GM21526 (cell line): ENCODE measurements around the gene FRMD4A.
"Not testable (repeated sequence)": the region's sequence is repeated elsewhere in the genome, so short reads cannot be mapped to it uniquely, and the experiment has no call there.

Experiments used
- ATAC-seq: cut with Tn5 transposase; IDR thresholded peaks from one replicate; pipeline ENCODE4 v1.9.1; 2021; ENCODE audit warnings: moderate library complexity; ENCODE audit not compliant: unreplicated experiment, low FRiP score

FRMD4A gene

DNA sequence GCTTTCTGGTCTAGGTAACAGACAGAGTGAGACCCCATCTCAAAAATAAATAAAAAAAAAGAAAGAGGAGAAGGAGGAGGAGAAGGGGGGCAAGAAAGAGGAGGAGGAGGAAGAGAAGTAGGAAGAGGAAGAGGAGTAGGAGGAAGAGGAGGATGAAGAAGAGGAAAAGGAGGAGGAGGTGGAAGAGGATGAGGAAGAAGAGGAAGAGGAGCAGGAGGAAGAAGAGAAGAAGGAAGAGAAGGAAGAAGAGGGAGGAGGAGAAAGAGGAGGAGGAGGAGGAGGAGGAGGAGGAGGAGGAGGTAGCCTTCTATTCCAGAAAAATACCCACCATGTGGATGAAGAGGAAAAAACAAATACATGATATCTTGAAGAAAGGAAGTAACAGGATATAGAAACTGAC, 172.1 kb downstream of the FRMD4A start:
- ATAC-seq: no peak

DNA sequence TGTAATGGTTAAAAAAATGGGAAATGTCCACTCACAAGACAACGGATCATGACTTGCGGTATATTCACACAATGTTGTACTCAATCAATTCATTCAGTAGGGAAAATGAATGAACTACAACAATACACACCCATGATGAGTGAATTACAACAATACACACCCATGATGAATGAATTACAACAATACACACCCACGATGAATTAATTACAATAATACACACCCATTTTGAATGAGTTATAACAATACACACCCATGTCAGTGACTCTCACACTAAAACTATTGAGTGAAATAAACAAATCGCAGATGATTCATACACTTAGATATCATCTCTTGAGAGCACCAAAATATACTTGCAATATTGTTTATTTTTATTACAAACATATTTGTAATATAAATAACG, 174.6 kb downstream of the FRMD4A start:
- no peak for ATAC-seq

DNA sequence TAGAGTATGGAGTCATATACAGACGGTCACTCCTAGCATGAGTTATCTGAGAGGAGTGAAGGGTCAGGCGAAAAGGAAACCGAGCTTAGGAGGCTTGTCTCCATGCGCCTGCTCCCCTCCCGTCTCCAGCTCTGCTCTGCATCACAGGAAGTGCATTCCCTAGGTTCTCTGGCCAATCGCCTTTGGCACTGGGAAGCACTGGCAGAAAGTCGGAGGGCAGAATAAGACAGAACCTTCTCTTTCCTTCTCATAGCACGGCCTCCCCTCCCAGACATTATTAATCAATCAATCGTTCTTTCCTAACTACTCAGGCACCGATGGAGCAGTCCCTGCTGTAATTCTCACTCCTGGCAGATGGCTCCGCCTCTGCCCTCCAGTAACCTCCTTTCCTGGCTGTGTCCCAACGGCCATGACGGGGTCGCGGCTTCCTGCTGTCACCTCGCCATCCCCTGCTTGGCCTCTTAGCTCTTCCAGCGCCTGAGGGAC, 177.1 kb downstream of the FRMD4A start:
- ATAC-seq: no peak

DNA sequence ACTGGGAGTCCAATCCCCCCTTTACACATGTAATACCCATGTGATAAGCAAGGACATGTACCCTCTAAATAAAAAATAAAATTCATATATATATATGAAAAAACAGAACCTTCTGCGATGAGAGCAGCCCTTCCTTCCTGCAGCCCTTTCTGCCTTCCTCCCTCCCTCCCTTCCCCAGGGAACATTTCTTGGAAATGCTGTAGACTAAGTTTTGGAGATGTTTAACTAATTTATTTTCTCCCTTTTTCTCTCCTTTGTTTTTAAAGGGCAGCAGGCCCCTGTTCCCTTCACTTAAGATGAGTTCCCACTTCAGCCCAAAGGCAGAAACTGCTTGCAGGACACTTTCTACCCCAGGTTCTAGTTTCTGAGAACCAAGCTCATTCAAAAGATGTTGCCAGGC, 179.2 kb downstream of the FRMD4A start:
- ATAC-seq: no peak

GRCh38 chr10:14150526-14150925, 180.2 kb downstream of the FRMD4A start:
- ATAC-seq: no peak

GRCh38 chr10:14146501-14146900, 184.2 kb downstream of the FRMD4A start:
- ATAC-seq: no peak

GRCh38 chr10:14146025-14146424, 184.7 kb downstream of the FRMD4A start:
- ATAC-seq: no peak

DNA sequence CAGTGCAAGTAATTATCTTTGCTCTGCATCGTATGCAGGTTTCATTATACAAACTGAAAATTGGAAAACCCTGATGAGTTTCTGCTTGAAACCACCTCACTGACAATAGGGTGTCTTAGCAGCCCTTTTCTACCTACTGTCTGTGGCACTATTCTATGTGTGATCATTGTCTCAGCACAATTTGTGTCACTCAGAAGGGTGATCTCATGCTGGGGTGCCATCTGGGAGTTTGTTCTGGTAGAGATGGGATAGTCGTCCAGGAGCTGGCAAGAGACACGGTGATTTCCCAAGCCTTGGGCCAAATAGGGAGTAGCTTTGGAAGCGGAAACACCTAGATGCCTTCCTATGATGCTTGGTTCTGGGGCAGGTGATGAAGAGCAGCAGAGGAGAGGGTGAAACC, 186.3 kb downstream of the FRMD4A start:
- no peak for ATAC-seq

DNA sequence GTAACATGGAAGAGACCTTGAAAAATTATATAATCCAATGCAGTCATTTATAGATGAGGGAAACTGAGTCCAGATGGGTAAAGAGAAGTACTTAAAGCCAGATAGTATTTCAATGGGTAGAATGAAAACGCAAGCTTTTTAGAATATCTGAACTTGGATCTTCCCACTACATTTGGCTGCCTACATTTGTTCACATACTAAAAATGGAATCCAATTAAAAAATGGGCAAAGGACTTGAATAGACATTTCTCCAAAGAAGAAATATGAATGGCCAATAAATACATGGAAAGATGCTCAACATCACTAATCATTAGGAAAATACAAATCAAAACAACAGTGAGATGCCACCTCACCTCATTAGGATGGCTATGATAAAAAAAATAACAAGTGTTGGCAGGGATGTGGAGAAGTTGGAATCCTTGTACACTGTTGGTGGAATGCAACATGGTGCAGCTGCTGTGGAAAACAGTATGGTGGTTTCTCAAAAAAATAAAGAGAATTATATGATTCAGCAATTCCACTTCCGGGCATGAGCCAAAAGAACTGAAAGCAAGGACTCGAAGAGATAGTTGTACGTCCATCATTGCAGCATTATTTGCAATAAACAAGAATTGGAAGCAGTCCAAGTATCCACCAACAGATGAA, 188.0 kb downstream of the FRMD4A start:
- no peak for ATAC-seq

DNA sequence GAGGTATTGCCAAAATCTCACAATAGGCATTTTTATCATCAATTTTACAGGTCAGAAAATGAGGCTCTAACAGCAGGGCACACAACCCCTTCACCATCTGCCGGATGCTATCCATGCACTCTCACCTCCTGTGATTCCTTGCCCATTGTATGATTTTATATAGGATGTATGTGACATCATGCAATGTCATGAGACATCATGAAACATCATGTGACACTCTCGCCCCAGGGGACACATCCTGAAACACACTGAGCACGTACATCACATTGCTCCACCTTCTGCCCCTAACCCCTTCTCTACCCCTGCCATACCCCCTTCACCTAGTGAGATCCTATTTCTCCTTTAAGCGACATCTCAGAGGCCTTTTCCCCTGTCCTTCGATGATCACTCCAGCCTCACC, 189.4 kb downstream of the FRMD4A start:
- no peak for ATAC-seq

DNA sequence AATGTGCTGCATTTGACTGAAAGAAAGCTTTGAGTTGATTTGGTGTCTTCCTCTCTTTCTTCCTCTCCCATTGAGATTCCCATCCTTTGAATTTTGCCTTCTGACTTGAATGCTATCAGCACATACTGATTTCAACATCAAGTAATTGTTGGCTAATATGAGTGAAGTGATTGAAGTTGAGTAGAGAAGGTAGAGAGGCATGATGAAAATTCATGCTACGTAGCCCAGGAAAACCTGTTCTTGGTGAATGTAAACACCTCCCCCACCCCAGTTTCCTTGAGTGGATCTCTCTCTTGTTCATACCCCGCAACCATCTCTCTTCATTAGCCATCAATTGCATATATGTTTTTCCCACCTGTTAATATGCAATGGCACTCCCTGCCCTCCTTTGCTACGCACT, 193.3 kb downstream of the FRMD4A start:
- ATAC-seq: no peak

GRCh38 chr10:14135196-14135595, 195.5 kb downstream of the FRMD4A start:
- not testable (repeated sequence) for ATAC-seq

- no peak for ATAC-seq
Observed at GRCh38 chr10:14134275-14134674, 196.4 kb downstream of the FRMD4A start.

DNA sequence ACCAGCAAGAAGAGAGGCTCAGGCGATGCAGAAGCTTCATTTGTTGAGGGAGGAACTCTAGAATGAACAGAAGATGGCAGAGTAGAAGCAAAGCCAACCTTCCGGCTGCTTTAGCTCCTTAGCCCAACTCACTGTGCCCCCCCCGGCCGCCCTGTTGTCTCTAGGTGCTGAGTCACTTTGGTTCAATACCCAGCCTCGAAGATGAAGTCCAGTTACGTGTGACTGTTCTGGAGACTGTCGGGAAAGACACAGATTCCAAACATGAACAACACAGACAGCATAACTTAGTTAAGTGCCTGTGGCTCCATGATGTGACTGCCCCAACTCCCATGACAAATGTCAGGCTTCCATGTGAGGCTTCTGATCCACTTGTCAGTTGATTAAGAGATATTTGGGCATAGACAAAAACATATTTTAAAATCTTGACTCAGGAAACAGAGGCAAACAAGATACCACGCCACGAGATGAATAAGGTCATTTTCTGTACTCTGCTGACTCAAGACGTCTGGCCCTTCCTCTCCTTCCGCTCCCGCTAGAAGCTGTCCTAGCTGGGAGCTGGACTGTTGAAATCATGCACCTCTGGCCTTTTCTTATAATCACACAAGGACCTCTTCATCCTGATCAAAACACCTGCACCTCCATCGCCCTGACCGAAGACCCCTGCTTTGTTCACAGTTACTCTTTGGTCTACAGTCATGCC, 199.3 kb downstream of the FRMD4A start:
- no peak for ATAC-seq

GRCh38 chr10:14129770-14130169, 201.0 kb downstream of the FRMD4A start:
- no peak for ATAC-seq

GRCh38 chr10:14128519-14128918, 202.2 kb downstream of the FRMD4A start:
- no peak for ATAC-seq

GRCh38 chr10:14126697-14127440, 203.9 kb downstream of the FRMD4A start:
- ATAC-seq: no peak

DNA sequence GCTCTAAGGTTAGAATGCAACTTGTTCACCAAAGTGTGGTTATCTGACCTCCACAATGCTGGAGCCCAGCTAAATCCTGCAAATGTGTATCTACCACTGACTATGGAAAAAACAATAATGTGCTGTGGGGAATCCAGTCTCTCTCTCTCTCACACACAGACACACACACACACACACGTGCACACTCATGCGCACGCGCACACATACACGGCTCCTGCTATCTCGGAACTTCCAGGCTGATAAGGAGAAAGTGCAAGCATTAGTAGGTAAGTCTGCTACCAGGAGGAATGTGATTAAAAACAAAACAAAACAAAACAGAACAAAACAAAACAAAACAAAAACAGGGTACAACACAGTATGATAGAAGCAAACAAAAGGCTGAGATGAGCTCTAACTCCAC, 205.2 kb downstream of the FRMD4A start:
- no peak for ATAC-seq

- no peak for ATAC-seq
Observed at GRCh38 chr10:14124941-14125340, 205.8 kb downstream of the FRMD4A start.

DNA sequence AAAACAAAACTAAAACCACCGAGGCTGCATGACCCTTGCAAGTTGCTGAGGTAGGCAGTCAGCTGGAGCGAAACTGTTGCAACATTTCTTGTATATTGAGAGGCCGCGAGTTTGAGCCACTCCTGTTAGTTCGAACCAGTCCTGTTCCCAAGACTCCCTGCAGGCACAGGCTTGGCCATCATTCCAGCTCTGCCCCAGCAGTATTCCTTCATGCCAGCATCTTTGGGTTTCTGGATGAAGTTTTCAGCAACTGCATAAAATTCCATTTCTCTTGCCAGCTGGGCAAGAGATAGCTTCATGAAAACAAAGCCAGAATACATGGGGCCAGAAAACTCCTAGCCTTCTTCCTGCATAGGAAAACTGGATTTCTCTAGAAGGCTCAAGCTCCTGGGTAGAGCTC, 207.6 kb downstream of the FRMD4A start:
- ATAC-seq: no peak

DNA sequence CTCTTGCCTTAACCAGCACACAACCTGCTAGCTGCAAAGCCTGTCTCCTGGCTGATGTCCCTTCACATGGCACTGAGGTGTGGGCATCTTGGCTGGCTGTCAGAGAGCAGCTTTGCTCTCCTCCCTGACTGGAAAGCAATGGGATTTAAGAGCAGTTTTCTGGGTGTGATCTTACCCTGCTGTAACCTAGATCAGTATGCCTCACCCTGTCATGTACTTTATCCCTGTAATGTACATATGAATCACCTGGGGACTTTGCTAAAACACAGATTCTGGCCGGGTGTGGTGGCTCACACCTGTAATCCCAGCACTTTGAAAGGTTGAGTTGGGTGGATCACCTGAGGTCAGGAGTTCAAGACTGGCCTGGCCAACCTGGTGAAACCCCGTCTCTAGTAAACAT, 209.9 kb downstream of the FRMD4A start:
- no peak for ATAC-seq

GRCh38 chr10:14118953-14119352, 211.8 kb downstream of the FRMD4A start:
- no peak for ATAC-seq
